Adrenal gland (tissue), 12 donors: ENCODE measurements around the gene ENDOD1. TPM values are rescaled to one million over a fixed set of nuclear protein-coding genes. Genes with fewer than 3 reads are reported as not detected.

Source experiments
- DNase-seq, 7 donors: peaks; one replicate each; pipeline ENCODE4 v3.0.0-alpha.2; 2019 to 2020
- H3K27ac ChIP-seq, 5 donors: fragments of 200-600 bp; sonication (generic) in 4 of 5; 1 replicate in 3 of 5; 2 replicates in 2 of 5; pipeline versions ENCODE4 v1.5.1 to v1.8.0; 2016 to 2020; ENCODE audit warnings: mild to moderate bottlenecking in 1 of 5
- H3K27me3 ChIP-seq: fragments of 200-600 bp; 2 replicates; pipeline ENCODE4 v1.8.0; 2021
- H3K36me3 ChIP-seq, 2 donors: fragments of 200-600 bp; replicated peaks in 1 of 2; 1 replicate in 1 of 2; 2 replicates in 1 of 2; pipeline versions ENCODE4 v1.5.1 to v1.8.0; 2018 to 2022
- H3K4me1 ChIP-seq, 2 donors: fragments of 200-600 bp; replicated peaks in 1 of 2; 1 replicate in 1 of 2; 2 replicates in 1 of 2; pipeline versions ENCODE4 v1.5.1 to v1.8.0; 2018 to 2021
- H3K4me3 ChIP-seq, 4 donors: fragments of 200-600 bp; sonication (generic) in 3 of 4; one replicate each; pipeline ENCODE4 v1.5.1; 2016 to 2018
- H3K9me3 ChIP-seq, 3 donors: fragments of 200-600 bp; sonication (generic) in 1 of 3; replicated peaks in 1 of 3; 1 replicate in 2 of 3; 2 replicates in 1 of 3; pipeline versions ENCODE4 v1.5.1 to v1.8.0; 2016 to 2021
- CTCF ChIP-seq, 6 experiments: fragments of 450-650 bp in 4 of 6; fragments of 200-600 bp in 2 of 6; sonication (generic) in 1 of 6; IDR thresholded peaks; 1 replicate in 5 of 6; 2 replicates in 1 of 6; pipeline versions ENCODE4 v1.5.1 to v1.8.0; 2016 to 2021; ENCODE audit warnings: antibody characterized with exemption in 6 of 6, mild to moderate bottlenecking in 2 of 6, moderate library complexity in 1 of 6
- POLR2A ChIP-seq, 2 donors: fragments of 450-650 bp; IDR thresholded peaks; one replicate each; pipeline ENCODE4 v1.6.1; 2017; ENCODE audit warnings: antibody characterized with exemption in 2 of 2, mild to moderate bottlenecking in 2 of 2, moderate library complexity in 1 of 2
- WGBS, 4 donors: extraction: QIAGEN DNeasy Blood & Tissue Kit in 2 of 4; methylation state at CpG; one replicate each; pipeline versions ENCODE4 v1.1.5 to v1.1.7; 2013 to 2017; 5-methylcytosine and 5-hydroxymethylcytosine counted together
- intact Hi-C, 2 donors: fragments of 100-400 bp; cut with DNase I; formaldehyde crosslinking; loops; one replicate each; pipeline versions ENCODE4 v1.14.1 to v1.15.0; 2022 to 2023
- polyA plus RNA-seq, 3 donors: library from polyadenylated mRNA; stranded (reverse); fragments of 200-250 nt in 2 of 3; fragments of 350-450 nt in 1 of 3; fragmentation: Illumina TruSeq in 1 of 3; extraction: RNeasy Lipid Tissue Mini Kit (QIAGEN cat#74804) in 1 of 3; gene quantifications; one replicate each; pipeline ENCODE4 v1.2.3, GENCODE V29; 2013 to 2014
- total RNA-seq, 9 donors: library from RNA; depleted of rRNA in 4 of 9; stranded (reverse); fragments of >200 nt in 4 of 9; fragments of 120-200 nt in 1 of 9; fragmentation: NEBNext Ultra II Directional in 1 of 9; extraction: Animal tissue kit (Norgen Biotek cat#: 25700) in 1 of 9; gene quantifications; one replicate each; pipeline versions ENCODE4 v1.1.0 to v1.2.4, GENCODE V29; 2013 to 2023
- donor health status: healthy with polysubstance abuse.
- donor health status: Bipolar disorder and iron deficiency.
- donor health status: DM: yes; HTN: yes; CAD: no.
- donor health status: DM: no; HTN: no; CAD: no.
- donor health status: DM: no; HTN: no; CAD: no.
- donor health status: DM: yes; HTN: yes; CAD: no.

The ENDOD1 gene
- total and polyA plus RNA-seq, 12 donors: 6.1 to 61.6 (median 32.8) TPM

GRCh38 chr11:95102733-95103132 is 13.1 kb downstream of the ENDOD1 start:
- Histone ChIP-seq H3K27me3 (no peaks in the 10 kb centered on the region), H3K9me3 (no peaks in the 10 kb centered on the region), H3K27ac (no peak overlapping the region), H3K4me3 (no peak overlapping the region), H3K36me3 (no peaks in the 10 kb centered on the region), H3K4me1 (peaks cover 0 to 10% of the 10 kb centered on the region in 2 donors)
- intact Hi-C loops: no loop called here
- WGBS, 4 donors: 82 to 98% (median 96%) methylated on average over 2 of the region's 2 CpGs
- TF ChIP-seq POLR2A (IDR thresholded peaks at IDR 0.05) (no peak), CTCF (IDR thresholded peaks at IDR 0.05) (no peak)
- no peak for DNase-seq

- intact Hi-C loops: no loop called here
- no peaks in the 10 kb centered on the region for H3K36me3 ChIP-seq
- H3K9me3 ChIP-seq: no peaks in the 10 kb centered on the region
- no peak for TF ChIP-seq CTCF (IDR thresholded peaks at IDR 0.05)
- TF ChIP-seq POLR2A (IDR thresholded peaks at IDR 0.05): no peak
- no peak for DNase-seq
- peaks cover 4 to 18% of the 10 kb centered on the region in 2 donors for H3K4me1 ChIP-seq
- no peak overlapping the region for H3K4me3 ChIP-seq
- 85 to 99% (median 95%) methylated on average over 5 of the region's 5 CpGs for WGBS, 4 donors
- no peak overlapping the region for H3K27ac ChIP-seq
- no peaks in the 10 kb centered on the region for H3K27me3 ChIP-seq
These were observed 14.1 kb downstream of the ENDOD1 start for GRCh38 chr11:95103701-95104100.

GRCh38 chr11:95104121-95104830 is 14.6 kb downstream of the ENDOD1 start:
- no peaks in the 10 kb centered on the region for H3K36me3 ChIP-seq
- TF ChIP-seq CTCF (IDR thresholded peaks at IDR 0.05) (no peak), POLR2A (IDR thresholded peaks at IDR 0.05) (no peak)

GRCh38 chr11:95104856-95105255 is 15.2 kb downstream of the ENDOD1 start:
- DNase-seq: no peak
- Histone ChIP-seq H3K4me1 (peaks cover 9 to 29% of the 10 kb centered on the region in 2 donors), H3K36me3 (no peaks in the 10 kb centered on the region), H3K9me3 (no peaks in the 10 kb centered on the region), H3K27me3 (no peaks in the 10 kb centered on the region), H3K27ac (no peak overlapping the region), H3K4me3 (no peak overlapping the region)
- whole genome bisulfite sequencing, 4 donors: 88 to 100% (median 93%) methylated on average over 3 of the region's 3 CpGs
- TF ChIP-seq POLR2A (IDR thresholded peaks at IDR 0.05): no peak
- TF ChIP-seq CTCF (IDR thresholded peaks at IDR 0.05): no peak
- intact Hi-C loops: loop anchor here in 1 of 2 donors (5.0 kb wide), 1 partner anchor 37 kb away; no protein-coding TSS in a partner anchor

More at GRCh38 chr11:95104121-95104830, 14.6 kb downstream of the ENDOD1 start:
- Histone ChIP-seq H3K9me3 (no peaks in the 10 kb centered on the region), H3K4me3 (no peak overlapping the region), H3K27ac (no peak overlapping the region), H3K27me3 (no peaks in the 10 kb centered on the region), H3K4me1 (peaks cover 9 to 23% of the 10 kb centered on the region in 2 donors)
- intact Hi-C loops: no loop called here
- DNase-seq: no peak
- 79 to 87% (median 86%) methylated on average over 6 of the region's 6 CpGs for WGBS, 4 donors
